Eye (tissue), 1 donor: Measurements from ENCODE around the gene GLT1D1.

Source experiments
- DNase-seq: peaks from one replicate; pipeline ENCODE4 v3.0.0-alpha.2; 2015

Gene GLT1D1

DNA sequence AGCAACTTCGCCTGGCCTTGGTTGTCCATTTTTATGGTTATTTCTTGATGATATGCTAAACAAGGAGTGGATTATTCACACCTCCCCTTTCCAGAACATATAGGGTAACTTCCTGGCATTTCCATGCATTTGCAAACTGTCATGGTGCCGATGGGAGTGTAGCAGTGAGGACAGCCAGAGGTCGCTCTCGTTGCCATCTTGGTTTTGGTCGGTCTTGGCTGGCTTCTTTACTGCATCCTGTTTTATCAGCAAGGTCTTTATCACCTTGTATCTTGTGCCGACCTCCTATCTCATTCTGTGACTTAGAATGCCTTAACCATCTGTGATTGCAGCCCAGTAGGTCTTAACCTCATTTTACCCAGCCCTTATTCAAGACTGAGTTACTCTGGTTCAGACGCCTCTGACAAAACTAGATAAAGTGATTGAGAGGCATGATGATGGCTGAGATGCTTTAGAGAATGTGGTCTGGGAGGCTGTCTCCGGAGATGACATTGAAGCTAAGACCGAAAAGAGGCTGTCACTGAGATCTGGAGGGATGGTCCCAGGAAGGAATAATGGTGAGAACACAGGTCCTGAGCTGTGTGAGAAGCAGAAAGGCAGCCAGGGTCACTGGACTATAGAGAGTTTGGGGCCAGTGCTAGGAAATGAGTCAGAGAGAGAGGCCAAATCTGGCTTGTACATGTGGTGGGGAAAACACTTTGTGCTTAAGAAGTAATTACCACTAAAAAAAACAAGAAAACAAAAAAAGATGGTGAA is 2.9 kb downstream of the GLT1D1 start:
- no peak for DNase-seq

DNA sequence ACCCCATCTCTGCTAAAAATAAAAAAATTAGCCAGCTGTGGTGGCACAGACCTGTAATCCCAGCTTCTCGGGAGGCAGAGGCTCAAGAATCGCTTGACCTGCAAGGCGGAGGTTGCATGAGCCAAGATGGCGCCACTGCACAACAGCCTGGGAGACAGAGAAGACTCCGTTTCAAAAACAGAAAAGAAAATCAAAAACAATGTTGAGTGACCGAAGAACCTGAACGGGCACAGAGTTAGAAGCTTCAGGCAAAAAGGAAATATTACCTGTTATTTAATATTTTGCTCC is 3.5 kb downstream of the GLT1D1 start:
- no peak for DNase-seq

DNA sequence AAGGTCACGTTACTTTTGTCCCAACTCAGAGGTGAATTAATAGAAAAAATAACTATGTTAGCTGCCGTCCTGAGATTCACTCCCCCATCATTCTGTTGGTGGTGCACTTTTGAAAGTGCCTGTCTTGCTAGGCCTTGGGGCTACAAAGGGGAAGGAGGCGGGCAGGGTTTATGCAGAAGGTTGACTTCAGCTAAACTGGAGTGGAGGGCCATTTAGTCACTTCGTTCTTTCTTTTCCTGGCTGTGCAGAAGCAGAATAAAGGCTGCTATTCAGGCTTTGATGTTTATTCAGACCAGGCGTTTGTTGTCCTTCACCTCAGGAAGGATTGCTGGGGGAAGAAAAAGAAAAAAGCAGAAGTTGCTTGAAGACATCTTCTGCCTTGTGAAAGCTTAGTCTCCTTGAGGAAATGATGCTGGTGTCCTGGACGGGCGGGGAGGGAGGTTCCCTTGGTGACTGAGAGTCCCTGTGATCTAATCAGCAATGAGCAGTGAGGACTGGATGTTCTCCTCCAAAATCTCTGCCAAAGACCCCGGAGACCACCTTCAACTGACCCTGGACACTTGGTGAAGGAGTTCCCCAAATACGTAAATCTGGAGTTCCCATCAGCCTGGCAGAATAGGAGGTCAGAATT is 4.0 kb downstream of the GLT1D1 start:
- no peak for DNase-seq

DNA sequence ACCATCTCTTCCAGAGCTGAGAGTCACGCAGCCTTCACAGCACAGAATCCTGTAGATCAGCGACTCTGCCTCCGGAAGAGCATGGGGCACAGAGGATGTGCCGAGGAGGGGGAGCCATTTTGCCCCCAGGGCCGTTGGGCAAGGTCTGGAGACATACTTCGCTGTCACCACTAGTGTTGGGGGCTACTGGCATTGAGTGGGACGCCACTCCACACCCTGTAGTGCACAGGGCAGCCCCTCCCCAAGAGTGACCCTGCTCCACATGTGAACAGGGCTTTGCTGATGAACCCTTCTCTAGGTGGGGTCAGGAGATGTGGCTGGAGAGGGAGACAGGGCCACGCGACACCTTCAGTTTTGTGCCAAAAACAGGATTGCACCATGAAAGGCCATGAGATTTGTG is 6.0 kb downstream of the GLT1D1 start:
- no peak for DNase-seq

DNA sequence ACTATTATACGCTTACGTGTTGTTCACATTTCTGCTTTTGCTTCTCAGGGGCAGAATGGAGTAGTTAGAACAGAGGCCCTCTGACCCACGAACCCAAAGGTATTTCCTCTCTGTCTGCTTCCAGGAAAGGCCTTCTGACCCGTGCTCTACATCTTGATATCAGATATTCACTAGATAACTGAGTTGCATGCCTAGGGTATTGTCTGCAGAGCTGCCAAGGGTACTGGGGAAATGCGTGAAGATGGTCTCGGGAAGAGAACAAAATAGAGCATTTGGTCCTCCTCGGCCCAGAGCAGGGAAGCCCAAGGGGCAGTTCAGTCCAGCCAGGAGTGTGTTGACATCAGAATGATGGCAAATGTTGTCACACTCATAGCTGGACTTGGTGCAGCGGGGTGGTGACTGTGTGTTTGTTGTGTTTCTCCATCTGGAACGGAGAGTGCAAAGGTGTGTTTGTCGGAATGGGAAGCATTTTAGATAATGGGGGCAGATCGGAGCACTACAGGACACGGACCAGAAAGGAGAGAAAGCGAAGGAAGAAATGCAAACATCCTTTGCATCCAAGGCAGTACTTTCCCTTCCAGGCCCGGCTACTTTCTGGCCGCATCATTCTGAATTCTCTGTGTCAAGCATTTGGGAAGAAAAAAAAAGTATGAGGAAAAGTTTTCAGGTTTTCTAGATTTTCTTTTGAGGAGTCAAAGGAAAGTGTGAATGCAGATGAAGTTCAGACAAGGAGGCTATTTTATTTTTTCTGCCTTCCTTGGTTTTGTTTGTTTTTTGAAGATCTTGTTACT is 8.1 kb downstream of the GLT1D1 start:
- no peak for DNase-seq

DNA sequence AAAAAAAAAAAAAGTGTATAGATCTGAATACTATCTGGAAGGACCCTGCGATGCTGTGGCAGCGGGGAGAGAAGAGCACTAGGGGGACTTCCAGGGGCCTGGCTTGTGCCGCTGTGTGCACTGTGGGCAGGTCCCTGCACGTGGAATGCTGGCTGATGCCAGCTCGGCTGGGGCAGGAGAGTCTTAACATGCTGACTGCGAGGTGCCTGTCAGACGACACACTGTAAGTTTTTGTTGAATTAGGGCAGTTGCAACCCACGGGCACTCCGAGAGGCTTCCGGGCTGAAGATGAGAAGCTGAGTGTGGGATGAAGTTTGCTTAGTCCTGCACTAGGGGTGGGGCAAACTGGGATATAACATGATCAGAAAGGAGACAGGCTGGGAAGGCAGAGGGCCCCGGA is 10.7 kb downstream of the GLT1D1 start:
- DNase-seq: no peak

DNA sequence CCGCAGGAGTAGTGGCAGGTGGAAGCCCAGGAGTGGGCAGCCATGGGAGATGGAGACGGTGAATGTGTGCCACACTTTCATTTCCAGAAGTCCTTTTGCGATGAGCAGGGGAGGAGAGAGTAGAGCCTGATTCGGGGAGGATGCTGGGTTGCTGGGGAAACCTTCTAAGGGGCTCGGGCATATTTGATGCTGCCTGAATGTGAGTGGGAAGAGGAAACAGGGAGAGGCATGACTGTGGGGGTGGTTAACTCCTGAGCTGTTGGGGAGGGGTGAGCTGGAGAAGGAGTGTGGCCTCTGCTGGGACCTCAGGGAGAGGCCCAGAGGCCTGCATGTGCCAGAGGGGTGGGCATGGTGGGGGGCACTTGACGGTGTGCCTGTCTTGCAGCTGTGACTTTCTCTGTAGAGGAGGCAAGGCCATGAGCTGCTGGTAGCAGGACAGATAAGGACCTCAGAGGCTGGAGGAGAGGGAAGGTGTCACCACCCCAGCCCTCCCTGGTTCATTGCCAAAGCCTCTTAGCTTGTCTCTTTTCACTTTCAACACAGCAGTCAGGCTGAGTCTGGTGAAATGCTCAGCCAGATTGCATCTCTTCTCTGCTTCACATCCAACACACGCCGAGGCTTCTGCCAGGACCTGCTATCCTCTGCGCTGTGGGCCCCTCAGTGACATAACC is 11.4 kb downstream of the GLT1D1 start:
- no peak for DNase-seq

DNA sequence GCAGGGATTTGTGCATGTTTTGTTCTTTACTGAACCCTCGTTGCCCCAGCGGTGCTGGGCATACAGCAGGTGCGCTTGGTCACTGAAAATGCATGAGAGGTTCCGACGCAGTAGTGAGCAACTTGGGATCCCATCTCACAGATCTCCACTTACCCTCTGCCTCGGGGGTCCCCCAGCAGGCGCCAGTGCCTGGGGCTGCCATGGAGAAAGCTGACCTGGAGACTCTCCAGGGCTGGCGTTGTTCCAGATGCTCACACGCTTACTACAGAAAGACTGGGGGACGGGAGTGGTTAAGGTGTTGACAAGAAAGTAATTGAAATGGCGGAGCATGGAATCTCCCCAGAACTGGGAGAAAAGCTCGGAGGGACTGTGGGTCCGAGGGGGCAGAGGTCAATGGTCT is 14.2 kb downstream of the GLT1D1 start:
- no peak for DNase-seq

DNA sequence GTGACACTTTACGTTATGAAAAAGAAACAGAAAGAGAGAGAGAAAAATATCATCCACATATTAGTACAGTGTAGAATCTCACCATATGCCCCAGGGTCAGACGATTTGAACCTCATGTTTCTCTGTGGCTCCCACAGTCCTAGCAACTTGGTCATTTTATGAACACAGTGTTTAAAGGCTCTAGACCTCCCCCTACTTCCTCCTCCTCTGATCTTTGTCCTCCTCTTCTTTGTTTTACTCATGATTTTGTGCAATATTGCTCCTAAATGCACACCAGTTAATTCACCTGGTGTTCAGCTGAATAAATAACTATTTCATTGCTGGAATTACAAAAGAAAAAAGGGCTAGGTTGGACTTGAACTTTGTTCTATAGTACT is 18.2 kb downstream of the GLT1D1 start:
- DNase-seq: no peak

DNA sequence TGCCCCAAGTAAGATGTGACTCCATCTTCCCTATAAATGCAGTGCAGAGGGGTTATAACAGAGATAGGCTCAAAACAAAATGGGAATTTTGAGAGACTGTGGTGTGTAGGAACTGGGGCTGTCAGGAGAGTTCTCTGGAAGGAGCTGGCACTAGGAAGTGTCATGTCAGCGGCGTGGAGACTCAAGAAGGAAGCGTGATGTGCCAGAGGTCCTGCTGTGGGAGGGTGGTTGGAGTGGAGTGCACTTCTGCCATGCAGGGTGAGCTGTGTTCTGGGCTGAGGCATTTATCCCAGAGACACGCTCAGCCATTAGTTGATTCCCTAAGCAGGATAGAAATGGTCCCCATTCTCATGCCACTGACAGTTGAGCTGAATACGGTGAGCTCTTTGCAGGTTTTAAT is 19.0 kb downstream of the GLT1D1 start:
- no peak for DNase-seq

DNA sequence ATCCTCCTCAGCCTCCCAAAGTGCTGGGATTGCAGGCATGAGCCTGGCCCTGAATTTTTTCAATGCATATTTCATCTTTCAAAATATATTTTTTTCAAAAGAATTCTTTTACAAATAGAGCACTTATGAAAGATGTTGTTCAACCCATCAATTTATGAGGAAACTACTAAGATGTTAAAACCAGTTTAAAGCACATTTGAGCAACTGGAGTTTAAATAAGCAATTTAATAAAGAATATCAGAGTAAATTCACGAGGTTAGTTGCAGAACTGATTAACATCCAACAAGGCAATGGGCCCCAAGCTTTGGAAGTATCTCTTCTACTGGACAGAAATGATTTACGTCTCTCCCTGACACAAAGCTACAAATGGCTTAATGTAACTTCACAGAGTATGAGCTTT is 23.3 kb downstream of the GLT1D1 start:
- no peak for DNase-seq

DNA sequence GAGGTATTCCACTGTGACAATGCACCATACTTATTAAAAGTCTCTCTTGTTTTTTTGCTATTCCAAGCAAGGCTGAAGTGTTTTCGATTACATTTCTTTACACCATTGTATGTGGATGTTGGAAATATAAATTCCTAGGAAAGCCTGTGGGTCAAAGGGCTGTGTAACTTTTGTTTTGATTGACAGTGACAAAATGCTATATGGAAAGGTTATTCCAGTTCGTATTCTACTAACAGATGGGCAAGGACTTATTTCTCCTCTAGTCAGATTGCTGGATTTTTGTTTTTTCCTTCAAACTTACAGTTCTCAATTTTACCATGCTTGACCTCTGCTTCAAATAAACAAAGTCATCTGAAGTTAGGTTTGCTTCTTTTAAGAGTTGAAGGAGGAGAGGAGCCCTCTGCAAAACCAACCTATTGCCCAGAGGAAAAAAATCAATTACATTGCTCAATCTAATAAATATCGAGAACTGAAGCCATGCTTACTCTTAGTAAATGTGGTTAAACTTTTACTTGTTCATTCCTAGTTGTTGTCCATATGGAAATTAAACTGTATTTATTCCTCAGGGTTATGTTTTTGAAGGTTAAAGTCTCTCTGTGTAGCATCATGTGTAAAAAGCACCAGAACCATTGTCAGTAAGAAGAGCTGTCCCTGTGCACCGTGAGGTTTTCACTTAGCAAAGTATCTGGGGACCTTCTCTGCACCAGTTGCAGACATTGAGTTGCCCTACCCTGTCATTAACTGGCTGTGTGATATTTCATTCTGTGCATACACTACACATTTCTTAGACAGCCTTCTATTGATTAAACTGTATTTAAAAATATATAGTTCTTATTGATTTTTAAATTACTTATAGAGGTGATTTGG is 26.9 kb downstream of the GLT1D1 start:
- peak; percentile 47 for DNase-seq

DNA sequence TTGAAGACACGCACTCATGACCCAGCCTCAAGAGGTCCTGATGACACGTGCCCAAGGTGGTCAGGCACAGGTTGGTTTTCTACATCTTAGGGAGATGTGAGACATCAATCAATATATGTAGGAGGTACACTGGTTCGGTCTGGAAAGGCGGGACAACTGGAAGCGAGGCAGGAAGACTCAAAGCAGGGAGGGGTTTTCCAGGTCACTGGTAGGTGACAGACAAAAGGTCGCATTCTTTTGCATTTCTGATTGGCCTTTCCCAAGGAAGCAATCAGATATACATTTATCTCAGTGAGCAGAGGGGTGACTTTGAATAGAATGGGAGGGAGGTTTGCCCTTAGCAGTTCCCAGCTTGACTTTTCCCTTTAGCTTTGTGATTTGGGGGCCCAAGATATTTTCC is 38.6 kb downstream of the GLT1D1 start:
- no peak for DNase-seq

DNA sequence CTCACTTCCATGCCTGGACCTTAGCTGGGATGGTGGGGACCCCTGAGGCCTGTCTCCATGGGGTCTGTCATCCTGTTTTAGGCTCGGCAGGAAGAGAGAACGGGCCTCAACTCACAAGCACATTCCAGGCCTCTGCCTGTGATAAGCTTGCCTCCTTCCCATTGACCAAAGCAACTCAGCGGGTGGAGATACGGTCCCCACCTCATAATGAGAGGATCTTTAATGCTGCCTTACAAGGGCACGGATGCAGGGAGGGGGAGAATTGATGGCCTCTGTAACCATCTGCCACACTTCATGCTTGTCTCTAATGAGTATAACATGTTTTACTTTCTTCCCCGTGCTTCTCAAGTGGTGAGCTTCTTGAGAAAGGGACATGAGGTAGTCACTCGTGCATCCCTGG is 50.0 kb downstream of the GLT1D1 start:
- peak; percentile 32 for DNase-seq

DNA sequence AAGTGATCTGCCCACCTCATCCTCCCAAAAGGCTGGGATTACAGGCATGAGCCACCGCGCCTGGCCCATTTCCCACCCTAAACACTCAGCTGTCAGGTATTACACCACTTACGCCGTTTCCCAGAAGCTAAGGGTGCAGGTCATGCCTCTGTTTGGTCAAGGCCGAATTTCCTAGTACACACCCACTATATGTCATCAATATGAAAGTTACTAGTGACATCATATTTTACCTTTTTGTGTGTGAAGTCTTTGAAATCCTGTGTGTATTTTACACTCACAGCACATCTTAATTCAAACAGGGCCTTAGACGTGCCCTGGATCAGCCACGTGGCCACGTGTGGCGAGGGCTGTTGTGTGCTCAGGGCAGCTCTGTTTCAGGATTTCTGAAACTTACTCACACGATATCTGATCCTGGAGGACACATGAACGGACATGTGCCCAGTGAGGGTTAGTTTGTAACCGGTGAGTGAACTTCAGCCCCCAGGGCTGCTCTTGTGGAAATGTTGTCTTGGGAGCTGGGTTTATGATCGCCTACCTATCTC is 51.8 kb downstream of the GLT1D1 start:
- no peak for DNase-seq

DNA sequence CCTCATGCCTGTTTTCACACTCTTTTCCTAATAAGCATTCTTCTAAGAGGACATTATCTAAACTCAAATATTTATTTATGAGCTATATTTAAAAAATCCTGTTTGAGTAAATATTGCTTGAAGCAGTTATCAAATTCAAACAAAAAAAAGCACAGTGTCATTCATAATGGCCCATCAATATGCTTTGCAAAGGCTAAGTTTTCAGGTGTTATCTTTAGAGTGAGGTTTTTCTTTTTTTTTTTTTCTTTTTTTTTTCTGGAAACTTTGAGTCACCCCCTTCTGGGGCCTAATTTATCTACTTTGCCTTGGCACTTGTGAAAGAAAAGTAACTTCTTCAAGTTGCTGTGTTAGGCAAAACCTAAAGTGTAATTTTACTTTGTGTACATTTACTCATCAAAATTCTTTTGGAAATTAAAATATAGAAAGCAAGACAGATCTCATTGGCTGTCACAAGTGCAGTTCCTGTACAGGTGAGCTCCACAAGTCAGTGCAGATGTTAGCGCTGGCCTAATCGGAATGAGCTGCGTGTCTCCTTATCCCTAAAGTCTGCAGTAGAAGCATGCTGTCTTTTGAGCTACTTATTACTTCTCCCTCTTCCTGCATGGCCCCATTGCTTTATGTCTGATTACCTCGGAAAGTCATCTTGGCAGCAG is 53.3 kb downstream of the GLT1D1 start:
- no peak for DNase-seq

DNA sequence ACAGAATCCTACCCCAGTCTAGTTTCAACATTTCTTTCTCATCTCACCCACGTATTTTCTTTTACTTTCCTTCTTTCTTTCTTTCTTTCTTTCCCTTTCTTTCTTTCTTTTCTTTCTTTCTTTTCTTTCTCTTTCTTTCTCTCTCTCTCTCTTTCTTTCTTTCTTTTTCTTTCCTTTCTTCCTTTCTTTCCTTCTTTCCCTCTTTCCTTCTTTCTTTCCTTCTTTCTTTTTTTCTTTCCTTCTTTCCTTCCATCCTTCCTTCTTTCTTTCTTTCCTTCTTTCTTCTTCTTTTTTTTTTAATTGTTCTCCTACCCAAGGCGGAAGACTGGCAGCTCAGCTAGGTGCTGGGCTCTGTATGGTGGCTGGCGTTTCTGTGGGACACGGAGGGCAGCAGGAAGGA is 55.0 kb downstream of the GLT1D1 start:
- no peak for DNase-seq

DNA sequence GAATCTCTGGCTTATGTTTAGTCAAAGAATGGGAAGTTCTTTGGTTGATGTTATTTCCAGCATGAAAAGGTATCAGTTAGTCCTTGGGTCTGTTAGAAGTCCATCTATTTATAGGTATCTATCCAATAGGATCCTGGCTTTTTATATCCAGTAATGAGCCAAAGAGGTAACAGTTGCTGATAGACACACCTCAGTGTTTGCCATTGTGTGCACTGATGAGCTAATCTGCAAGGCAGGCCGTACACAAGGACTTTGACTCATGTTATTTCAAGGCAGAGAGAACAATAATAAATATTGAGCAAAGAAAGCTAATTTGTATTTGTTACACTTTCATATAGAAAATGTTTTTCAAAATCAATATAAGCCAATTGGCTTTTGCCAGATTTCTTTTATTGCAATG is 56.4 kb downstream of the GLT1D1 start:
- no peak for DNase-seq

DNA sequence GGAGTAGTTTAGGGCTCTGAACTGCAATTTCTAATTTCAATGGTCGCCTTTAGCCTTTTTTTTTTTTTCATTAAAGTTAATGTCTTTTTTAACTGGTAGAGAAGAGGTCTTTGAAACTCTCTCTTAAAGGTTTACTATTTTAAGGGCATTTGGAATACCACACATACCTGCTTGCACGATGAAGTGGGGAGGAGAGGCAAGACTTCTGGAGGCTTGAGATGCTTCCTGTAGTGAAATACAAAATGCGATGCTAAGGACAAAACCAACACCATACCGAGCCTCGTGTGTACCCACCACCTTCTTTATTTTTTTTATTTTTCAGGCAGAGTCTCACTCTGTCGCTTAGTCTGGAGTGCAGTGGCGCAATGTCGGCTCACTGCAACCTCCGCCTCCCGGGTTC is 57.4 kb downstream of the GLT1D1 start:
- no peak for DNase-seq

DNA sequence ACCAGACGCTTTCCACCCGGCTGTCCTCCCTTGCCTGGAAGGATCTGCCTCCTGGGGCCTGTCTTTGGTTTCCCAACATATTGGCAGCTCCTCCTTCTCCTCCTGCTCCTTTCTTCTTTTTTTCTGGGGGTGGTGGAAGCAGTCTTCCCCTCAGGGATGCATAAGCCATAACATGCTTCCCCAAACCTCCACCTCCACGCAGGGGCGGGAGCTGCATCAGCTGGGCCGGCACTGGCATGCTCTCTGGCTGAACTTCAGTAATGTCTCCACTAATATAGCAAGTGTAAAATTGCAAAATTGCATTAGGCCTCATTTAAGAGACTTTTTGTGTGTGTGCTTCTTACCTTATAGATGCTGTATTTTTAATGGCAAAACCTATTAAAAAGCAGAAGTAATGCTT is 58.6 kb downstream of the GLT1D1 start:
- DNase-seq: no peak

DNA sequence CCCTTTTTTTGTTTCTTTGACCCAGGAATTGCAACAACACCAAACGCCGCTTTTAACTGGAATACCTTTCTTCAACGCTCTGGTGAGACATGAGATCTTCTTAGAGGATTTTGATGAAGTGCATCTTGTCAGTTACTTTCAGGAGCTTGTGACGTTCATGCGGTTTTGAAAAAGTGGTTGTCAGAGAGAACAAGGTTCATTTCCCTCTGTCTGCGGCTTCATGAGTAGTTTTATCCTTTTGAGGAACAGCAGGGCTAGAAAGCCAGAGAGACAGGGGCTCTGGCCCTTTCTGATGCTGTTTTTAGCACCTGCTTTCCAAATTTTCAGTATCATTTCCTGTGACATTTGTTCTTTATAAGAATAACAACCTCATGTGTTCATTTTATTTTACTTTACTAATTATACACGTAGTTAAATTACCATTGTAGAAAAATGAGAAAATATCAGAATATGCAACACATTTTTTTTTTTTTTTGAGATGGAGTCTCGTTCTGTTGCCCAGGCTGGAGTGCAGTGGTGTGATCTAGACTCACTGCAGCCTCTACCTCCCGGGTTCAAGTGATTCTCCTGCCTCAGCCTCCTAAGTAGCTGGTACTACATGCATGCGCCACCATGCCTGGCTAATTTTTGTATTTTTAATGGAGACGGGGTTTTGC is 61.8 kb downstream of the GLT1D1 start:
- no peak for DNase-seq
